G401 (cell line): Measurements from ENCODE around the gene ADM5. TPM values are rescaled to one million over a fixed set of nuclear protein-coding genes. Genes with fewer than 3 reads are reported as not detected.

Source experiments
- DNase-seq: peaks from one replicate; pipeline ENCODE4 v3.0.0-alpha.2; 2015; ENCODE audit warnings: low spot score
- in situ Hi-C: cut with HindIII; loops from 2 replicates; pipeline ENCODE4 v1.10.0; 2016; ENCODE audit warnings: low sequenced_read_pairs, mixed read lengths
- total RNA-seq: library from RNA; depleted of rRNA; stranded (reverse); fragments of >200 nt; shearing (Covaris generic); gene quantifications from 2 replicates; pipeline ENCODE4 v1.2.3, GENCODE V29; 2014; rRNA removed

Gene ADM5
- total RNA-seq, 1 experiment from 2014 or later: 1.7 TPM

- in situ Hi-C loops: no loop called here
- no peak for DNase-seq
Measured at GRCh38 chr19:49739098-49739497, 49.7 kb downstream of the ADM5 start.

DNA sequence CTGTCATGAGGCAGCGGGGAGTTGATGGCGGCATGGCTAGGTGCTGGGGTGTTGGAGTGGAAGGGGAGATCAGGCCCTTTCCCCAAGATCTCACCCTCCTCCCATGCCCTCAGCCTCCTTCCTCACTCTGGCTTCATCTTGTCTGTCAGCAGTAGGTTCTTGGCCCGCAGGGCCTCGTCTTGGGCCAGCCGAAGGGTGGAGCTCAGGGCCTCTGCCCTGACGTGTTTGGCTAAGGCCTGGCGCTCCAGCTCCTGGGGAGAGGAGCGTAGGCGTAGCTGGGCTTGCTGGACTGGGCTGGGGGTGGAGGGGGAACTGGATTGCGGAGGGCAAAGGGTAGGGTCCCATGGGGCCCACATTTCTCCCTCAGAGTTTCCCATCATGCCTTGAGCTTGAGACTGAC is 50.5 kb downstream of the ADM5 start:
- no peak for DNase-seq
- in situ Hi-C loops: no loop called here

Other genes starting within 250 kb of the ADM5 start
- gene SLC17A7, start 248.1 kb upstream of the ADM5 start, total RNA-seq: 3.1 and 7.0 TPM in 2 replicates
- gene PIH1D1, start 237.8 kb upstream of the ADM5 start, total RNA-seq: 148 and 183 TPM in 2 replicates
- gene ALDH16A1, start 236.4 kb upstream of the ADM5 start, total RNA-seq: 50.9 and 65.6 TPM in 2 replicates
- 0.74 TPM in 1 of 2 replicates, not detected in the other for gene FLT3LG, start 215.4 kb upstream of the ADM5 start, total RNA-seq
- 2,624 and 3,787 TPM in 2 replicates for gene RPL13A, start 202.0 kb upstream of the ADM5 start, total RNA-seq
- 2,371 and 2,995 TPM in 2 replicates for gene RPS11, start 193.2 kb upstream of the ADM5 start, total RNA-seq
- 29.8 and 35.9 TPM in 2 replicates for gene FCGRT, start 176.9 kb upstream of the ADM5 start, total RNA-seq
- 0.74 and 10.8 TPM in 2 replicates for gene RCN3, start 161.6 kb upstream of the ADM5 start, total RNA-seq
- gene NOSIP, start 109.0 kb upstream of the ADM5 start, total RNA-seq: 69.6 and 97.3 TPM in 2 replicates
- 1.9 TPM in 1 of 2 replicates, not detected in the other for gene PRRG2, start 108.3 kb upstream of the ADM5 start, total RNA-seq
- gene PRR12, start 98.4 kb upstream of the ADM5 start, total RNA-seq: 0.49 and 3.0 TPM in 2 replicates
- gene RRAS, start 49.5 kb upstream of the ADM5 start, total RNA-seq: 116 and 140 TPM in 2 replicates
- gene SCAF1, start 47.4 kb upstream of the ADM5 start, total RNA-seq: 22.3 and 25.2 TPM in 2 replicates
- gene IRF3, start 23.7 kb upstream of the ADM5 start, total RNA-seq: 56.7 and 59.6 TPM in 2 replicates
- 8.1 and 13.9 TPM in 2 replicates for gene BCL2L12, start 23.7 kb upstream of the ADM5 start, total RNA-seq
- 633 and 640 TPM in 2 replicates for gene PRMT1, start 12.3 kb upstream of the ADM5 start, total RNA-seq
- 38.8 and 54.5 TPM in 2 replicates for gene CPT1C, start 1.5 kb downstream of the ADM5 start, total RNA-seq
- gene TSKS, start 73.7 kb downstream of the ADM5 start, total RNA-seq: 0.49 TPM in 1 of 2 replicates, not detected in the other
- 152 and 155 TPM in 2 replicates for gene AP2A1, start 77.4 kb downstream of the ADM5 start, total RNA-seq
- 33.9 and 38.6 TPM in 2 replicates for gene FUZ, start 123.7 kb downstream of the ADM5 start, total RNA-seq
- 30.2 and 44.7 TPM in 2 replicates for gene MED25, start 128.7 kb downstream of the ADM5 start, total RNA-seq
- 147 and 166 TPM in 2 replicates for gene PTOV1, start 161.6 kb downstream of the ADM5 start, total RNA-seq
- 90.2 and 111 TPM in 2 replicates for gene PNKP, start 178.0 kb downstream of the ADM5 start, total RNA-seq
- gene AKT1S1, start 187.8 kb downstream of the ADM5 start, total RNA-seq: 14.0 and 18.0 TPM in 2 replicates
- gene TBC1D17, start 188.1 kb downstream of the ADM5 start, total RNA-seq: 6.5 and 7.6 TPM in 2 replicates
- gene IL4I1, start 207.3 kb downstream of the ADM5 start, total RNA-seq: 0.07 and 0.80 TPM in 2 replicates
- gene ATF5, start 239.6 kb downstream of the ADM5 start, total RNA-seq: 9.4 and 12.4 TPM in 2 replicates
- gene NUP62, start 239.9 kb downstream of the ADM5 start, total RNA-seq: 79.9 and 86.1 TPM in 2 replicates